Glomerular endothelial cell (primary cell): ENCODE data around the gene SPC24. TPM values are rescaled to one million over a fixed set of nuclear protein-coding genes. Genes with fewer than 3 reads are reported as not detected.
A peak's percentile ranks its signal among the peaks of the same experiment; 100 is the strongest.
"Not testable (repeated sequence)": the region's sequence is repeated elsewhere in the genome, so short reads cannot be mapped to it uniquely, and the experiment has no call there.

Experiments used
- DNase-seq: peaks from one replicate; pipeline ENCODE4 v3.0.0-alpha.2; 2011; ENCODE audit warnings: low read depth, low spot score; ENCODE audit errors: extremely low read depth
- total RNA-seq: library from RNA; depleted of rRNA; stranded (reverse); fragments of >200 nt; gene quantifications from 2 replicates; pipeline ENCODE4 v1.2.3, GENCODE V29; 2015

Gene SPC24
- total RNA-seq, 1 donor from 2014 or later: 11.9 TPM

- no peak for DNase-seq
Measured at GRCh38 chr19:11192957-11193939, 37.7 kb upstream of the SPC24 start.

GRCh38 chr19:11191934-11192333 is 36.4 kb upstream of the SPC24 start:
- no peak for DNase-seq

GRCh38 chr19:11191273-11191755 is 35.7 kb upstream of the SPC24 start:
- no peak for DNase-seq

- no peak for DNase-seq
Measured at GRCh38 chr19:11190501-11190900, 34.9 kb upstream of the SPC24 start.

GRCh38 chr19:11187441-11187840 is 31.9 kb upstream of the SPC24 start:
- DNase-seq: no peak

- no peak for DNase-seq
Measured at GRCh38 chr19:11182994-11183393, 27.4 kb upstream of the SPC24 start.

- DNase-seq: no peak
Measured at GRCh38 chr19:11181488-11181887, 25.9 kb upstream of the SPC24 start.

GRCh38 chr19:11180975-11181374 is 25.4 kb upstream of the SPC24 start:
- DNase-seq: not testable (repeated sequence)

GRCh38 chr19:11180346-11180745 is 24.8 kb upstream of the SPC24 start:
- no peak for DNase-seq

GRCh38 chr19:11179716-11180297 is 24.2 kb upstream of the SPC24 start:
- DNase-seq: no peak

GRCh38 chr19:11179145-11179465 is 23.5 kb upstream of the SPC24 start:
- DNase-seq: not testable (repeated sequence)

- no peak for DNase-seq
Measured at GRCh38 chr19:11177592-11177991, 22.0 kb upstream of the SPC24 start.

- DNase-seq: no peak
Measured at GRCh38 chr19:11176466-11177193, 21.0 kb upstream of the SPC24 start.

GRCh38 chr19:11175920-11176319 is 20.3 kb upstream of the SPC24 start:
- DNase-seq: no peak

GRCh38 chr19:11174336-11174735 is 18.8 kb upstream of the SPC24 start:
- DNase-seq: no peak

- DNase-seq: no peak
Measured at GRCh38 chr19:11173516-11174155, 18.1 kb upstream of the SPC24 start.

- no peak for DNase-seq
Measured at GRCh38 chr19:11172576-11172975, 17.0 kb upstream of the SPC24 start.

- DNase-seq: no peak
Measured at GRCh38 chr19:11171144-11171543, 15.6 kb upstream of the SPC24 start.

- DNase-seq: no peak
Measured at GRCh38 chr19:11169896-11170678, 14.5 kb upstream of the SPC24 start.

GRCh38 chr19:11168568-11168967 is 13.0 kb upstream of the SPC24 start:
- DNase-seq: peak; percentile 95
